H1 (cell line): ENCODE measurements around the gene ANKRD2. TPM values are rescaled to one million over a fixed set of nuclear protein-coding genes. Genes with fewer than 3 reads are reported as not detected.

Experiments
- BACH1 ChIP-seq: IDR thresholded peaks from 2 replicates; pipeline ENCODE4 v1.6.1; 2012; ENCODE audit warnings: low read length, improper control_type of control experiment
- CBX5 ChIP-seq: fragments of 300-800, 300-1000 bp; sonication (generic); IDR thresholded peaks from 2 replicates; pipeline ENCODE4 v1.7.1; 2016; ENCODE audit warnings: antibody characterized with exemption, low read length, low read depth
- CHD7 ChIP-seq: fragments of 300-600 bp; sonication (generic); IDR thresholded peaks from 2 replicates; pipeline ENCODE4 v1.7.1; 2012; ENCODE audit warnings: low read length, moderate library complexity, mild to moderate bottlenecking, inconsistent platforms; ENCODE audit not compliant: insufficient replicate concordance
- GTF2F1 ChIP-seq: IDR thresholded peaks from 2 replicates; pipeline ENCODE4 v1.6.1; 2012; ENCODE audit warnings: low read depth, low read length, improper control_type of control experiment, borderline replicate concordance
- KDM4A ChIP-seq: IDR thresholded peaks from one replicate; pipeline ENCODE4 v1.7.1; 2012; ENCODE audit warnings: low read depth, mild to moderate bottlenecking, moderate library complexity, low read length, inconsistent platforms; ENCODE audit not compliant: severe bottlenecking
- SAP30 ChIP-seq: fragments of 300-600 bp; sonication (generic); IDR thresholded peaks from 2 replicates; pipeline ENCODE4 v1.7.1; 2012; ENCODE audit warnings: low read length, moderate library complexity, mild to moderate bottlenecking, inconsistent platforms; ENCODE audit not compliant: insufficient read depth, insufficient replicate concordance
- TAF7 ChIP-seq: optimal IDR thresholded peaks from 2 replicates; pipeline ENCODE3; 2011; ENCODE audit warnings: low read depth, mild to moderate bottlenecking, inconsistent platforms, low read length, moderate library complexity, borderline replicate concordance
- polyA plus RNA-seq, 7 experiments: library from polyadenylated mRNA; depleted of rRNA in 3 of 7; stranded (reverse) in 5 of 7; unstranded in 2 of 7; fragments of >200 nt in 5 of 7; fragments of 200-250 nt in 2 of 7; gene quantifications; 1 replicate in 5 of 7; 2 replicates in 1 of 7; 4 replicates in 1 of 7; pipeline versions ENCODE4 v1.2.1 to v1.2.3, GENCODE V29; 2011 to 2013; ENCODE audit warnings: missing spikeins in 2 of 7, mixed read lengths in 2 of 7
- total RNA-seq: library from RNA; stranded (reverse); fragmentation: NEBNext Ultra II Directional; extraction: Animal tissue kit (Norgen Biotek cat#: 25700); gene quantifications from 2 replicates; pipeline ENCODE4 v1.2.1, GENCODE V29; 2021
- TF ChIP-seq, protein P1 (sequence below): IDR thresholded peaks from 2 replicates; pipeline ENCODE4 v1.6.1; 2012; ENCODE audit warnings: inconsistent platforms

Gene ANKRD2
- total and polyA plus RNA-seq, 2 of the 8 experiments (the other 6 are each of a cell fraction or from before 2014, with no cell fraction given) = not detected

GRCh38 chr10:97598407-97599271 is 26.1 kb downstream of the ANKRD2 start (continued):
- TF ChIP-seq CHD7 = no peak
- no peak for TF ChIP-seq BACH1
- TF ChIP-seq SAP30 = no peak
- TF ChIP-seq TAF7 = no peak
- TF ChIP-seq, protein P1, sequence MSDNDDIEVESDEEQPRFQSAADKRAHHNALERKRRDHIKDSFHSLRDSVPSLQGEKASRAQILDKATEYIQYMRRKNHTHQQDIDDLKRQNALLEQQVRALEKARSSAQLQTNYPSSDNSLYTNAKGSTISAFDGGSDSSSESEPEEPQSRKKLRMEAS = no peak
- TF ChIP-seq KDM4A = no peak
- no peak for TF ChIP-seq CBX5
- no peak for TF ChIP-seq GTF2F1
